Stimulated activated naive CD8-positive, alpha-beta T cell treated with anti-CD3 and anti-CD28 coated beads, Interleukin-15, Interleukin-2, amounts not matched to agents 100 ng/mL and 50 ng/mL, for 24 hours (primary cell): ENCODE data around the gene CAPN11.

Source experiments
- H3K27ac Mint-ChIP-seq: one replicate; pipeline ENCODE4 v1.8.0; 2021; ENCODE audit warnings: mild to moderate bottlenecking, mixed read lengths
- H3K27me3 Mint-ChIP-seq: one replicate; pipeline ENCODE4 v1.8.0; 2021; ENCODE audit warnings: mixed read lengths
- H3K36me3 Mint-ChIP-seq: one replicate; pipeline ENCODE4 v1.8.0; 2021; ENCODE audit warnings: low read depth, mixed read lengths
- H3K4me1 Mint-ChIP-seq: one replicate; pipeline ENCODE4 v1.8.0; 2021; ENCODE audit warnings: low read depth, mixed read lengths
- H3K4me3 Mint-ChIP-seq: one replicate; pipeline ENCODE4 v1.8.0; 2021; ENCODE audit warnings: mild to moderate bottlenecking, mixed read lengths
- H3K9me3 Mint-ChIP-seq: one replicate; pipeline ENCODE4 v1.8.0; 2021; ENCODE audit warnings: mixed read lengths

Gene CAPN11

GRCh38 chr6:44126320-44127149 is 32.1 kb upstream of the CAPN11 start:
- H3K27me3 Mint-ChIP-seq = no peaks in the 10 kb centered on the region
- H3K4me1 Mint-ChIP-seq = peaks cover 56% of the 10 kb centered on the region
- peak overlapping the region; percentile 84 for H3K27ac Mint-ChIP-seq
- H3K36me3 Mint-ChIP-seq = peaks cover 21% of the 10 kb centered on the region
- H3K4me3 Mint-ChIP-seq = peak overlapping the region; percentile 88
- H3K9me3 Mint-ChIP-seq = no peaks in the 10 kb centered on the region

GRCh38 chr6:44127186-44128019 is 31.2 kb upstream of the CAPN11 start, which contains the start of the genes MRPL14 and TMEM63B:
MRPL14 (minus strand) TSS chr6:44127452; CDS start chr6:44116611, 10,841 bp downstream.
TMEM63B (plus strand) TSS chr6:44127554; CDS start chr6:44134585, 7,031 bp downstream.
- Mint-ChIP-seq H3K27ac (peak within 1 kb of the TSS; percentile 84), H3K4me3 (peak within 1 kb of the TSS; percentile 88), H3K4me1 (peaks cover 55% of the 10 kb centered on the region), H3K27me3 (no peaks in the 10 kb centered on the region), H3K9me3 (no peaks in the 10 kb centered on the region), H3K36me3 (peaks cover 21% of the 10 kb centered on the region)

- Mint-ChIP-seq H3K4me3 (peak overlapping the region; percentile 75), H3K4me1 (peaks cover 48% of the 10 kb centered on the region), H3K27me3 (no peaks in the 10 kb centered on the region), H3K27ac (no peak overlapping the region), H3K36me3 (peaks cover 16% of the 10 kb centered on the region), H3K9me3 (no peaks in the 10 kb centered on the region)
Measured at GRCh38 chr6:44128020-44128917, 30.4 kb upstream of the CAPN11 start.

GRCh38 chr6:44129841-44130322 is 28.7 kb upstream of the CAPN11 start:
- Mint-ChIP-seq H3K27me3 (no peaks in the 10 kb centered on the region), H3K9me3 (no peaks in the 10 kb centered on the region), H3K27ac (no peak overlapping the region), H3K4me3 (peak overlapping the region; percentile 45), H3K36me3 (peaks cover 7% of the 10 kb centered on the region), H3K4me1 (peaks cover 39% of the 10 kb centered on the region)

GRCh38 chr6:44131892-44132291 is 26.7 kb upstream of the CAPN11 start:
- Mint-ChIP-seq H3K27ac (no peak overlapping the region), H3K4me3 (no peak overlapping the region), H3K9me3 (no peaks in the 10 kb centered on the region), H3K27me3 (no peaks in the 10 kb centered on the region), H3K36me3 (no peaks in the 10 kb centered on the region), H3K4me1 (peaks cover 20% of the 10 kb centered on the region)

GRCh38 chr6:44132476-44132875 is 26.1 kb upstream of the CAPN11 start:
- Mint-ChIP-seq H3K36me3 (no peaks in the 10 kb centered on the region), H3K27ac (no peak overlapping the region), H3K9me3 (no peaks in the 10 kb centered on the region), H3K27me3 (no peaks in the 10 kb centered on the region), H3K4me3 (no peak overlapping the region), H3K4me1 (peaks cover 20% of the 10 kb centered on the region)

- no peaks in the 10 kb centered on the region for H3K36me3 Mint-ChIP-seq
- H3K27me3 Mint-ChIP-seq = no peaks in the 10 kb centered on the region
- H3K4me1 Mint-ChIP-seq = peaks cover 19% of the 10 kb centered on the region
Measured at GRCh38 chr6:44133003-44133931, 25.4 kb upstream of the CAPN11 start.

GRCh38 chr6:44133981-44134711 is 24.5 kb upstream of the CAPN11 start:
- no peaks in the 10 kb centered on the region for H3K27me3 Mint-ChIP-seq
- no peaks in the 10 kb centered on the region for H3K36me3 Mint-ChIP-seq
- peaks cover 13% of the 10 kb centered on the region for H3K4me1 Mint-ChIP-seq
- no peaks in the 10 kb centered on the region for H3K9me3 Mint-ChIP-seq
- H3K27ac Mint-ChIP-seq = no peak overlapping the region
- no peak overlapping the region for H3K4me3 Mint-ChIP-seq

More at GRCh38 chr6:44133003-44133931, 25.4 kb upstream of the CAPN11 start:
- H3K4me3 Mint-ChIP-seq = no peak overlapping the region
- no peak overlapping the region for H3K27ac Mint-ChIP-seq
- no peaks in the 10 kb centered on the region for H3K9me3 Mint-ChIP-seq

GRCh38 chr6:44135173-44135758 is 23.4 kb upstream of the CAPN11 start:
- H3K27ac Mint-ChIP-seq = no peak overlapping the region
- peaks cover 13% of the 10 kb centered on the region for H3K4me1 Mint-ChIP-seq
- peaks cover 2% of the 10 kb centered on the region for H3K36me3 Mint-ChIP-seq
- no peak overlapping the region for H3K4me3 Mint-ChIP-seq
- no peaks in the 10 kb centered on the region for H3K27me3 Mint-ChIP-seq
- H3K9me3 Mint-ChIP-seq = no peaks in the 10 kb centered on the region

GRCh38 chr6:44135875-44136274 is 22.7 kb upstream of the CAPN11 start:
- Mint-ChIP-seq H3K4me3 (no peak overlapping the region), H3K27ac (no peak overlapping the region), H3K9me3 (no peaks in the 10 kb centered on the region), H3K27me3 (no peaks in the 10 kb centered on the region), H3K4me1 (peaks cover 13% of the 10 kb centered on the region), H3K36me3 (peaks cover 8% of the 10 kb centered on the region)

GRCh38 chr6:44138717-44139350 is 19.8 kb upstream of the CAPN11 start:
- Mint-ChIP-seq H3K4me3 (no peak overlapping the region), H3K4me1 (peaks cover 2% of the 10 kb centered on the region), H3K27ac (no peak overlapping the region), H3K36me3 (peaks cover 16% of the 10 kb centered on the region), H3K27me3 (no peaks in the 10 kb centered on the region), H3K9me3 (no peaks in the 10 kb centered on the region)

- Mint-ChIP-seq H3K4me1 (no peaks in the 10 kb centered on the region), H3K27ac (no peak overlapping the region), H3K4me3 (no peak overlapping the region), H3K36me3 (peaks cover 16% of the 10 kb centered on the region), H3K9me3 (no peaks in the 10 kb centered on the region), H3K27me3 (no peaks in the 10 kb centered on the region)
Measured at GRCh38 chr6:44139351-44139743, 19.3 kb upstream of the CAPN11 start.
